NCI-H446 (cell line): ENCODE results near the gene F2R.

Experiments
- DNase-seq, 2 experiments: peaks; one replicate each; lab custom pipeline; 2025; lab: John Stamatoyannopoulos, UW

Gene F2R

GRCh38 chr5:76690704-76691466, 25.0 kb upstream of the F2R start:
- DNase-seq: no peak

GRCh38 chr5:76691467-76692273, 24.3 kb upstream of the F2R start:
- no peak for DNase-seq

GRCh38 chr5:76692274-76692540, 23.7 kb upstream of the F2R start:
- no peak for DNase-seq

- DNase-seq: no peak
Measured at GRCh38 chr5:76692651-76693050, 23.3 kb upstream of the F2R start.

GRCh38 chr5:76693141-76693540, 22.8 kb upstream of the F2R start:
- no peak for DNase-seq

- DNase-seq: no peak
Measured at GRCh38 chr5:76694317-76694716, 21.6 kb upstream of the F2R start.

- DNase-seq: no peak
Measured at GRCh38 chr5:76695346-76695745, 20.6 kb upstream of the F2R start.

- DNase-seq: no peak
Measured at GRCh38 chr5:76696251-76696650, 19.7 kb upstream of the F2R start.

GRCh38 chr5:76697670-76698069, 18.3 kb upstream of the F2R start:
- no peak for DNase-seq

GRCh38 chr5:76700571-76700970, 15.4 kb upstream of the F2R start:
- no peak for DNase-seq

- no peak for DNase-seq
Measured at GRCh38 chr5:76701298-76701697, 14.6 kb upstream of the F2R start.

- DNase-seq: no peak
Measured at GRCh38 chr5:76703707-76704106, 12.2 kb upstream of the F2R start.

- no peak for DNase-seq
Measured at GRCh38 chr5:76704131-76704663, 11.7 kb upstream of the F2R start.

GRCh38 chr5:76705574-76705973, 10.4 kb upstream of the F2R start:
- DNase-seq: no peak

GRCh38 chr5:76709762-76710161, 6.2 kb upstream of the F2R start:
- DNase-seq: no peak

GRCh38 chr5:76710991-76711390, 4.9 kb upstream of the F2R start:
- no peak for DNase-seq

- DNase-seq: no peak
Measured at GRCh38 chr5:76714751-76715485, 1.0 kb upstream of the F2R start.

GRCh38 chr5:76715486-76715735, 515 bp upstream of the F2R start:
- DNase-seq: no peak

GRCh38 chr5:76716456-76717157, 681 bp downstream of the F2R start:
- DNase-seq: no peak

GRCh38 chr5:76717222-76718083, 1.5 kb downstream of the F2R start:
- DNase-seq: no peak

- no peak for DNase-seq
Measured at GRCh38 chr5:76718381-76718832, 2.5 kb downstream of the F2R start.
